H9 (cell line): ENCODE data around the gene C2orf92. TPM values are rescaled to one million over a fixed set of nuclear protein-coding genes. Genes with fewer than 3 reads are reported as not detected.

Experiments used
- DNase-seq: peaks from one replicate; pipeline ENCODE4 v3.0.0-alpha.2; 2017
- H2AFZ ChIP-seq: one replicate; pipeline ENCODE4 v1.6.1; 2013; ENCODE audit warnings: mild to moderate bottlenecking, low read length, control low read depth, moderate library complexity
- H2AK5ac ChIP-seq: 2 replicates; pipeline ENCODE4 v1.6.1; 2013; ENCODE audit warnings: low read length, control low read depth, mixed read lengths; ENCODE audit not compliant: insufficient read length
- H2BK120ac ChIP-seq: one replicate; pipeline ENCODE4 v1.6.1; 2013; ENCODE audit warnings: low read depth, mild to moderate bottlenecking, low read length, control low read depth, inconsistent platforms; ENCODE audit not compliant: poor library complexity, severe bottlenecking
- H2BK12ac ChIP-seq: 2 replicates; pipeline ENCODE4 v1.6.1; 2013; ENCODE audit warnings: low read length, control low read depth, mixed read lengths, low read depth; ENCODE audit not compliant: insufficient read length
- H2BK15ac ChIP-seq: 2 replicates; pipeline ENCODE4 v1.6.1; 2013; ENCODE audit warnings: low read depth, low read length, control low read depth
- H2BK20ac ChIP-seq: one replicate; pipeline ENCODE4 v1.6.1; 2013; ENCODE audit warnings: low read depth, mild to moderate bottlenecking, low read length, control low read depth, inconsistent platforms; ENCODE audit not compliant: poor library complexity, severe bottlenecking
- H2BK5ac ChIP-seq: 2 replicates; pipeline ENCODE4 v1.6.1; 2013; ENCODE audit warnings: low read length, control low read depth, mixed read lengths; ENCODE audit not compliant: insufficient read length
- H3K14ac ChIP-seq: 2 replicates; pipeline ENCODE4 v1.6.1; 2013; ENCODE audit warnings: low read length, control low read depth; ENCODE audit not compliant: insufficient read depth
- H3K18ac ChIP-seq: 2 replicates; pipeline ENCODE4 v1.6.1; 2013; ENCODE audit warnings: low read depth, mild to moderate bottlenecking, mixed read lengths, low read length, control low read depth; ENCODE audit not compliant: insufficient read length
- H3K23ac ChIP-seq: 2 replicates; pipeline ENCODE4 v1.6.1; 2013; ENCODE audit warnings: low read length, control low read depth, mixed read lengths, low read depth; ENCODE audit not compliant: insufficient read length
- H3K23me2 ChIP-seq: 2 replicates; pipeline ENCODE4 v1.6.1; 2013; ENCODE audit warnings: low read depth, mild to moderate bottlenecking, mixed read lengths, low read length, control low read depth; ENCODE audit not compliant: insufficient read length, poor library complexity, severe bottlenecking
- H3K27ac ChIP-seq: 2 replicates; pipeline ENCODE4 v1.5.1; 2013; ENCODE audit warnings: low read length, control low read depth, mixed read lengths, low read depth; ENCODE audit not compliant: insufficient read length
- H3K27me3 ChIP-seq: 2 replicates; pipeline ENCODE4 v1.6.1; 2013; ENCODE audit warnings: low read length, control low read depth, inconsistent platforms; ENCODE audit not compliant: insufficient read depth
- H3K4ac ChIP-seq: 2 replicates; pipeline ENCODE4 v1.6.1; 2013; ENCODE audit warnings: low read depth, mild to moderate bottlenecking, control low read depth, inconsistent platforms, low read length, moderate library complexity
- H3K4me1 ChIP-seq: 2 replicates; pipeline ENCODE4 v1.6.1; 2013; ENCODE audit warnings: low read length, control low read depth, inconsistent platforms; ENCODE audit not compliant: insufficient read depth
- H3K4me2 ChIP-seq: 2 replicates; pipeline ENCODE4 v1.6.1; 2013; ENCODE audit warnings: low read length, control low read depth, mixed read lengths; ENCODE audit not compliant: insufficient read length, insufficient read depth
- H3K56ac ChIP-seq: 2 replicates; pipeline ENCODE4 v1.6.1; 2013; ENCODE audit warnings: low read depth, mild to moderate bottlenecking, mixed read lengths, low read length, control low read depth; ENCODE audit not compliant: insufficient read length
- H3K79me1 ChIP-seq: 2 replicates; pipeline ENCODE4 v1.6.1; 2013; ENCODE audit warnings: low read depth, mild to moderate bottlenecking, moderate library complexity, low read length, control low read depth, inconsistent platforms; ENCODE audit not compliant: insufficient read depth, poor library complexity, severe bottlenecking
- H3K79me2 ChIP-seq: 2 replicates; pipeline ENCODE4 v1.6.1; 2013; ENCODE audit warnings: low read length, control low read depth, inconsistent platforms; ENCODE audit not compliant: insufficient read depth
- H3K9ac ChIP-seq: 2 replicates; pipeline ENCODE4 v1.6.1; 2013; ENCODE audit warnings: low read length, control low read depth, mixed read lengths; ENCODE audit not compliant: insufficient read length; ENCODE audit errors: extremely low read depth
- H3K9me3 ChIP-seq: one replicate; pipeline ENCODE4 v1.6.1; 2013; ENCODE audit warnings: low read depth, low read length, inconsistent platforms; ENCODE audit not compliant: control insufficient read depth
- H3T11ph ChIP-seq: one replicate; pipeline ENCODE4 v1.6.1; 2013; ENCODE audit warnings: mild to moderate bottlenecking, low read length, control low read depth, inconsistent platforms
- H4K20me1 ChIP-seq: one replicate; pipeline ENCODE4 v1.6.1; 2013; ENCODE audit not compliant: control insufficient read depth, insufficient read length, insufficient read depth
- H4K5ac ChIP-seq: 2 replicates; pipeline ENCODE4 v1.6.1; 2013; ENCODE audit warnings: low read depth, mild to moderate bottlenecking, mixed read lengths, low read length, control low read depth; ENCODE audit not compliant: insufficient read length
- H4K8ac ChIP-seq: replicated peaks from 2 replicates; pipeline ENCODE4 v1.6.1; 2013; ENCODE audit warnings: low read length, control low read depth, mixed read lengths, low read depth; ENCODE audit not compliant: insufficient read length
- H4K91ac ChIP-seq: 2 replicates; pipeline ENCODE4 v1.6.1; 2013; ENCODE audit warnings: low read depth, mild to moderate bottlenecking, moderate library complexity, mixed read lengths, low read length, control low read depth; ENCODE audit not compliant: insufficient read length
- H3K27ac Mint-ChIP-seq, 3 experiments: 2 replicates in 2 of 3; 3 replicates in 1 of 3; pipeline ENCODE4 v1.8.0; 2020 to 2021; ENCODE audit warnings: mixed read lengths in 3 of 3, mild to moderate bottlenecking in 1 of 3, moderate library complexity in 1 of 3
- H3K27me3 Mint-ChIP-seq: 2 replicates; pipeline ENCODE4 v1.8.0; 2021; ENCODE audit warnings: low read depth, mild to moderate bottlenecking, moderate library complexity, mixed read lengths
- H3K36me3 Mint-ChIP-seq, 3 experiments: 2 replicates in 2 of 3; 3 replicates in 1 of 3; pipeline ENCODE4 v1.8.0; 2020 to 2021; ENCODE audit warnings: low read depth in 3 of 3, mixed read lengths in 3 of 3; ENCODE audit not compliant: insufficient read depth in 1 of 3
- H3K4me1 Mint-ChIP-seq, 2 experiments: 2 replicates each; pipeline ENCODE4 v1.8.0; 2020; ENCODE audit warnings: mixed read lengths in 2 of 2
- H3K4me3 Mint-ChIP-seq, 2 experiments: 2 replicates in 1 of 2; 3 replicates in 1 of 2; pipeline ENCODE4 v1.8.0; 2020 to 2021; ENCODE audit warnings: mild to moderate bottlenecking in 2 of 2, mixed read lengths in 2 of 2, moderate library complexity in 1 of 2
- H3K9me3 Mint-ChIP-seq, 2 experiments: 2 replicates in 1 of 2; 3 replicates in 1 of 2; pipeline ENCODE4 v1.8.0; 2020; ENCODE audit warnings: mild to moderate bottlenecking in 2 of 2, mixed read lengths in 2 of 2, moderate library complexity in 1 of 2
- WGBS: extraction: QIAGEN DNeasy Blood & Tissue Kit; methylation state at CpG from one replicate; pipeline ENCODE4 v1.1.7; 2013; ENCODE audit warnings: missing lambda C conversion rate, low lambda C conversion rate, mixed read lengths; ENCODE audit not compliant: insufficient read length; ENCODE audit errors: extremely low coverage; 5-methylcytosine and 5-hydroxymethylcytosine counted together
- total RNA-seq: library from RNA; stranded (reverse); gene quantifications from 2 replicates; pipeline ENCODE4 v1.2.1, GENCODE V29; 2021
- TF ChIP-seq, protein P1 (sequence below): fragments of 200-600 bp; sonication (generic); conservative IDR thresholded peaks from 3 replicates; pipeline ENCODE4 v1.8.0; 2021; ENCODE audit warnings: antibody characterized with exemption, mild to moderate bottlenecking

Gene C2orf92
- total RNA-seq, 1 experiment from 2014 or later, result 7.3 TPM

GRCh38 chr2:97706708-97707345, 37.3 kb downstream of the C2orf92 start:
- Histone ChIP-seq H2BK12ac (no peak overlapping the region), H3K4ac (no peak overlapping the region), H3K14ac (no peak overlapping the region; the same call in 1 of the 2 replicates), H2BK15ac (no peak overlapping the region), H2BK20ac (no peak overlapping the region), H3K56ac (no peak overlapping the region), H4K5ac (no peak overlapping the region), H3K9ac (no peak overlapping the region), H4K20me1 (no peaks in the 10 kb centered on the region), H3K4me2 (no peak overlapping the region), H2AFZ (no peak overlapping the region), H3K79me1 (no peaks in the 10 kb centered on the region), H4K8ac (no peak overlapping the region), H3K23ac (no peak overlapping the region), H2BK5ac (no peak overlapping the region), H3K27ac (no peak overlapping the region), H3K27me3 (no peaks in the 10 kb centered on the region), H3K23me2 (no peaks in the 10 kb centered on the region), H3K79me2 (no peaks in the 10 kb centered on the region), H3T11ph (no peak overlapping the region), H2AK5ac (no peak overlapping the region), H3K4me1 (no peaks in the 10 kb centered on the region), H3K9me3 (no peaks in the 10 kb centered on the region), H2BK120ac (no peak overlapping the region), H3K18ac (no peak overlapping the region), H4K91ac (no peak overlapping the region)
- Mint-ChIP-seq H3K4me1 (peaks cover 2 to 4% of the 10 kb centered on the region in 2 experiments), H3K4me3 (no peak overlapping the region), H3K36me3 (peaks cover 0 to 4% (median 0%) of the 10 kb centered on the region in 3 experiments; a peak in 2 of 7 replicates), H3K27ac (no peak overlapping the region), H3K9me3 (peaks cover 0 to 2% of the 10 kb centered on the region in 2 experiments; a peak in 1 of 5 replicates), H3K27me3 (peaks cover 2% of the 10 kb centered on the region; the same call in 1 of the 2 replicates)
- WGBS, result 100% methylated on average over 2 of the region's 11 CpGs
- TF ChIP-seq, protein P1, sequence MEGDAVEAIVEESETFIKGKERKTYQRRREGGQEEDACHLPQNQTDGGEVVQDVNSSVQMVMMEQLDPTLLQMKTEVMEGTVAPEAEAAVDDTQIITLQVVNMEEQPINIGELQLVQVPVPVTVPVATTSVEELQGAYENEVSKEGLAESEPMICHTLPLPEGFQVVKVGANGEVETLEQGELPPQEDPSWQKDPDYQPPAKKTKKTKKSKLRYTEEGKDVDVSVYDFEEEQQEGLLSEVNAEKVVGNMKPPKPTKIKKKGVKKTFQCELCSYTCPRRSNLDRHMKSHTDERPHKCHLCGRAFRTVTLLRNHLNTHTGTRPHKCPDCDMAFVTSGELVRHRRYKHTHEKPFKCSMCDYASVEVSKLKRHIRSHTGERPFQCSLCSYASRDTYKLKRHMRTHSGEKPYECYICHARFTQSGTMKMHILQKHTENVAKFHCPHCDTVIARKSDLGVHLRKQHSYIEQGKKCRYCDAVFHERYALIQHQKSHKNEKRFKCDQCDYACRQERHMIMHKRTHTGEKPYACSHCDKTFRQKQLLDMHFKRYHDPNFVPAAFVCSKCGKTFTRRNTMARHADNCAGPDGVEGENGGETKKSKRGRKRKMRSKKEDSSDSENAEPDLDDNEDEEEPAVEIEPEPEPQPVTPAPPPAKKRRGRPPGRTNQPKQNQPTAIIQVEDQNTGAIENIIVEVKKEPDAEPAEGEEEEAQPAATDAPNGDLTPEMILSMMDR, result no peak
- peak; percentile 18 for DNase-seq
